OCI-M2 (cell line): ENCODE data around the gene ST6GALNAC1.
"Not testable (repeated sequence)": the region's sequence is repeated elsewhere in the genome, so short reads cannot be mapped to it uniquely, and the experiment has no call there.

Source experiments
- DNase-seq: peaks from one replicate; lab custom pipeline; 2025; ENCODE audit not compliant: unreplicated experiment; lab: John Stamatoyannopoulos, UW

Gene ST6GALNAC1

GRCh38 chr17:76642032-76642561 lies 1.5 kb downstream of the ST6GALNAC1 start:
- DNase-seq: no peak

DNA sequence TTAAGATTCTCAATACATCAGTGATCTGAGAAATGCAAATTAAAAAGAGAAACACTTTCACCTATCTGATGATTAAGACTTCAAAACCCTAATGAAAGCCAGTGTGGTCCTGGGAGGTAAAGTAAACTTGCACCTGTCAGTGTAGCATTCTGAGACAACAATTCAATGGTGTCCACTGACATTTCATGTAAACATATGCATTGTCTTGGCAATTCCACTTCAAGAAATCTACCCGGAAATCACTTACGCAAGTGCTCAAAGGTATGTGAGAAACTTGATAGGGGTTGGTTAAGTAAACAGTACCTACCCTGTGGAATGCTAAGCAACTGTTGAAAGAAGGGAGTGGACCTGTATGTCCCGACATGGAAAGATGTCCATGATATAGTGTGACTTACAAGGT lies 2.1 kb downstream of the ST6GALNAC1 start:
- no peak for DNase-seq

DNA sequence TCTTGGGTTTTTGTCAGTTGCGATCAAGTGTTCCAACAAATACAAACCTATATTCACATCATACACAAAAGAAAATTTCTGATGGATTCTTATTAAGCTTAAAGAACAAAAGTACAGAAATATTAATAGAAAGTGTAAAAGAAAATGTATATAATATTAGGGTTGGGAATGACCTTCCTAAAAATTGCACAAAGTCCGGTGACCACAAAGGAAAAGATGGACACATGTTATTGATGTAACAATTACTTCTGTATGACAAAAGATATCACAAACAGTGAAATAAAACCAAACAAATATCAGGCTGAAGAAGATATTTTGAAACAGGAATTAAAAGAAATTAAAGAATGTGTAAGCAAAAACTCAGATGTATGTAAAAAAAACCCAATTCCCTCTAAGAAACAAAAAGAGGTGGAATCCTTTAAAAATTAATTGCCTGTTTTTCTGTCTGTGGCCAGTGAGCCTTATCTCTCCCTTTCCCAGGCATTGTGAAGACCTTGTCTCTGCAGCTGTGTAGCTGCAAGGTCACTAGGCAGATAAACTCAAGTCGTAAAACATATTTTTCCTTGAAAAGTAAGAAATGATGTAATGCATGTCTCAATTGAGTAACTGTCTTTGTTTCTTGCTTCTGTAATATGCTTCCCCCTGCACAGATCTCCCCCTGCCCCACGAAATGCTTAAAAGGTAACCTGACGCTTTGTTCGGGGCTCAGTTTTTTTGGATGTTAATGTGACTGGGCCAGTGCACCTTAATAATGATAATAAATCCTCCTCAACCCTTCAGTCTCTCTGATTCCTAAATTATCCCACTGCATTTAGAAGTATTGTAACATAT lies 2.8 kb downstream of the ST6GALNAC1 start:
- DNase-seq: peak; percentile 32

- DNase-seq: no peak
These were observed 5.3 kb downstream of the ST6GALNAC1 start for GRCh38 chr17:76638263-76638662.

DNA sequence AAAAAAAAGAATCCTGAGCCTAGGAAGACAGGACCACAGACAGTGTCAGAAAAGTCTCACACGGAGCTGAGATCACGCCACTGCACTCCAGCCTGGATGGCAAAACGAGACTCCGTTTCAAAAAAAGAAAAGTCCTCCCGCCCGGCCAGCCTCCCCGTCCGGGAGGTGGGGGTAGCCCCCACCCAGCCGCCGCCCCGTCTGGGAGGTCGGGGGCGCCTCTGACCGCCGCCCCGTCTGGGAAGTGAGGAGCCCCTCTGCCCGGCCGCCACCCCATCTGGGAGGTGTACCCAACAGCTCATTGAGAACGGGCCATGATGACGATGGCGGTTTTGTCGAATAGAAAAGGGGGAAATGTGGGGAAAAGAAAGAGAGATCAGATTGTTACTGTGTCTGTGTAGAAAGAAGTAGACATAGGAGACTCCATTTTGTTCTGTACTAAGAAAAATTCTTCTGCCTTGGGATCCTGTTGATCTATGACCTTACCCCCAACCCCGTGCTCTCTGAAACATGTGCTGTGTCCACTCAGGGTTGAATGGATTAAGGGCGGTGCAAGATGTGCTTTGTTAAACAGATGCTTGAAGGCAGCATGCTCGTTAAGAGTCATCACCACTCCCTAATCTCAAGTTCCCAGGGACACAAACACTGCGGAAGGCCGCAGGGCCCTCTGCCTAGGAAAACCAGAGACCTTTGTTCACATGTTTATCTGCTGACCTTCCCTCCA lies 6.9 kb downstream of the ST6GALNAC1 start:
- DNase-seq: not testable (repeated sequence)

DNA sequence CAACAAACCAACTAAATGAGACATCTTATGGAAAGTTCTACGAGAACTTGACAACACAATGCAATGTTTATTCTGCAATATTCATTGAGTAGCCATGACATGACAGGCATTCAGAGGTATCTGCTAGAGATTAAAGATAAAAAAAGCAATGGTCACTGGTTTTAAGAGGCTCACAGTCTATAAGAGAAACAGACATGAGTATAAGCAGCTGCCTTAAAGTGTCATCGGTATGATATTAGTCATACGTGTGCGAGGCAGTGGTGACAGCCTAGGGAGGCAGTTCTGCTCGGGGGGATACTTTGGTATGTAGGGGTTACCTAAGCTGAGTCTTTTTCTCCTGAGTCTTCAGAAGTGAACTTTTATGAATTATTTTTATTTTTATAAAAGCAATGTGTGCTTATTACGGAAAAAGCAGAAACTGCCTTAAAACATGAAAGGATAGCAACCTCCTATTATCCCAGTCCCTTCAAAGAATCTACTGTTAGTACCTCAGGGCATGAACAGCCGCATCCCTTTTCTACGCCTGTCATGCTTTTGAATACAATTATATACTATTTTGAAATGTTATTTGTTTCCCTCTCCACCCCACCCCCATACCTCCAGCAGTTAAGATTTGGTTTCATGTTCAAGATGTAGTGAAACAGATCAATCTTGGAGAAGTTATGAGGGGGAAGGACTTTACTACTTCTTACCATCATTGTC lies 7.7 kb downstream of the ST6GALNAC1 start:
- no peak for DNase-seq

- DNase-seq: no peak
These were observed 8.5 kb downstream of the ST6GALNAC1 start for GRCh38 chr17:76635039-76635438.

- no peak for DNase-seq
These were observed 9.8 kb downstream of the ST6GALNAC1 start for GRCh38 chr17:76633628-76634328.

DNA sequence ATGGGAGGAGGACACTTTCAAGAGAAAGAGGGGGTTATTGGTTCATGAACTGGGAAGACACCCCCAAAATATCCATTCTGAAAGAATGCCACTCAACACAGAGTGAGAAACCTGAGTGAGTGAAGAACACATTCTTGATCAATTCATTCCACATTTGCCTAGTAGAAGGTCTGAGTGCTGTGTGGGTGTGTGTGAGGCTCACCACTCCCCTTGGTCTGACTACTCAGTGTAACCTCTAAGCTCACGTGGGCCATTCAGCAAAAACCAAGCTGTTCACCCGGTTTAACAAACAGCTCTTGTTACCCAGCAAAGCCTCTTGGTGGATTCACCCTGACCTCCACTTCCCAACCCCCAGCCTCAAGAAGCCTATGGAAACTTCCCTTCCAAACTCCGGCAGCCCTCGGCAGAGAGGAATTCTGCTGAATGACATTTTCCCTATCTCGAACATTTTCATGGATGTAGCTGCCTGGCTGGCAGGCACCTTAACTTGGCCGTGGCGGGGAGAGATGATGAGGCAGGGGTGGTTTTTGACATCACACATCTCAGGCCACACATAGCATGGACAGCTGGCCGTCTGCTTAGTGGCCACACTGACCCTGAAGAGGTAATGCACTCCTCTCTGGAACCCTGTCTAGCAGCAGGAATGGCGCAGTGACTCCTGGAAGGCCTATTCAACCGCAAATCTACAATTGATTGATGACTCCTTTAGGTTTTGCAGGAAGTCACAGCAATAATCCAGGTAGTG lies 11.6 kb downstream of the ST6GALNAC1 start:
- no peak for DNase-seq

DNA sequence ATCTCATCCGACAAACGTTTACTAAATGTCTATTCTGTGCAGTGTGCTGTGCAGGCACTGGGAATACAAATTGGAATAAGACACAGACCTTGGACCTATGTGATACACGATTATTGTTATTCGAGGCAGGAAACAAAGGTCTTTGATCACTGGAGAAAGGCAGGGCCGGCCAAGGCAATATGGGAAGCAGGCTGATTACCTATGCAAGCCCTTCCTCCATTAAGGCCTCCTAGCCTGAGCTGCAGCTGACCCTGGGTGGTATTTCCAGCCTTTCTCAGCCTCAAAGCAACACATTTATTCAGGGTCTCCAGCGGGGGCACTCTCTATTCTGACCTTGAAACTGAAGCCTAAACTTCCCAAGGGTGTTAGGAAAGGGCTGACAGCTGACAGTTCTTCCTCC lies 13.4 kb downstream of the ST6GALNAC1 start:
- DNase-seq: no peak

DNA sequence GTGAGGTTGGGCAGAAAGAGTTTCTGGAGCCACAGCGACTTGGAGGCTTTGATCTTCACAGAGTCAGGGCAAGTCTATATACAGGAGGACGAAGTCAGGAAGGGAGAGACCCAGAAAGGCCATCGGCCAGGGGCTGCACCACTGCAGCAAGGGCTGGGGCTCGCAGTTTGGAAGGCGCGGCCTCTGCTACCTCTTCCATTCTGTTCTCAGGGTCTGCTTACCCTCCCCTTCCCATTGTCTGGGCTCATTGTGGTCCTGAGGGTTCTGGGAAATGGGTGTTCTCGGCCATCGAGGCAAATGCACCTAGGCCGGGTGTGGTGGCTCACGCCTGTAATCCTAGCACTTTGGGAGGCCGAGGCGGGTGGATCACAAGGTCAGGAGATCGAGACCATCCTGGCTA lies 16.0 kb downstream of the ST6GALNAC1 start:
- DNase-seq: no peak

DNA sequence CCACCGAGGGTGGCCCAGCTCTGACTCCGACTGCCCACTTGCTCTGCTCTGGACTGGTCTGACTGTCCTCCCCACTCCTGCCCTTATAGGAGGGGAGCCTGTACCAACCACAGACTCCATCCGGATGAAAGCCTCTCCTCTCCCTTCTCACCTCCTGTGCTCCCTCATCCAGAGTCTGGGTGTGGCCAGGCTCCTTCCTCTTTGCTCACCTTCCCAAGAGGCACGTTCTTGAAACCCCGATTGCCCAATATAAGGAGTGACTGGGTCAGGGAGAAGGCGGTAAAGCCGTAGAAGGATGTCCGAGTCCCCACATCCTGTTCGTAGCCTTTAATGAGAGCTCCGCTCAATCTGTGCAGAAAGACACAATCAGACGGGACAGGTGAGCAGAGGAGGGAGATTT lies 17.1 kb downstream of the ST6GALNAC1 start:
- DNase-seq: no peak

- DNase-seq: no peak
These were observed 18.1 kb downstream of the ST6GALNAC1 start for GRCh38 chr17:76625496-76625895.

DNA sequence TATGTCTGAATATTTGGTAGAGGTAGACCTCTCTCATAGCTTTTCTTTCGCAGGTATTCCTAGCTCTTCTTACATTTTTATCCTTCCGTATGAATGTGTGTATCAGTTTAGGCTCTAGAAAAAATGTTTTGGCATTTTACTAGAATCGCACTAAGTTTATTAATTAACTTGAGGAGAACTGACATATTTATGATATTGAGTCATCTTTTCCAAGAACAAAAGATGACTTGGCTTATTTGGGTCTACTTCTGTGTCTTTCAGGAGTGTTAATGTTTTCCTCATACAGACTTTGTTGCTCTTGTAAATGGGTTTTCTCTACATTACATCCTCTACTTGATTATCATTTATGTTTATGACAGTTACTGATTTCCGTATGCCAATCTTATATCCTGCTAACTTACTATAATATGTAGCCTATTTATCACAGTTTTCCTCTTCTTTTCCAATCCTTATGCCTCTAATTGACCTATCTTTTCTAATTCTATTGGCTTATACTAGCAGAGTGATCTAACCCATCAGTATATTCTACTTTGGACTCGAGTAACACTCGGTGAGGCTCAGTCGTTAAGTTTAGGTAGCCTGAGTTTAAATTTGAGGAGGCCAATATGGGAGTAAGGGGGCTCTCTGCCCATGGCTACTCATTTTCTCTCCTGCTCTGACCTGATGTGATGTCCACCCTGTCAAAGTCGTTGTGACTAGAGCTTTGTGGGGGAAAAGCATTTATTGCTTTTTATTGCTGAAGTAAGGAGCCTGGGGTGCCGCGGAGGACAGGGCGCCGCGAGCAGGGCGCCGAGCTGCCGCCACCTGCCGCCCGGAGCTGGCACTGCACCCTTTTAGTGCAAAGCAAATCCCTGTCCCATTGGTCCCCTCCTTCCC lies 20.0 kb downstream of the ST6GALNAC1 start:
- DNase-seq: no peak

GRCh38 chr17:76617838-76618237 lies 25.7 kb downstream of the ST6GALNAC1 start:
- no peak for DNase-seq

DNA sequence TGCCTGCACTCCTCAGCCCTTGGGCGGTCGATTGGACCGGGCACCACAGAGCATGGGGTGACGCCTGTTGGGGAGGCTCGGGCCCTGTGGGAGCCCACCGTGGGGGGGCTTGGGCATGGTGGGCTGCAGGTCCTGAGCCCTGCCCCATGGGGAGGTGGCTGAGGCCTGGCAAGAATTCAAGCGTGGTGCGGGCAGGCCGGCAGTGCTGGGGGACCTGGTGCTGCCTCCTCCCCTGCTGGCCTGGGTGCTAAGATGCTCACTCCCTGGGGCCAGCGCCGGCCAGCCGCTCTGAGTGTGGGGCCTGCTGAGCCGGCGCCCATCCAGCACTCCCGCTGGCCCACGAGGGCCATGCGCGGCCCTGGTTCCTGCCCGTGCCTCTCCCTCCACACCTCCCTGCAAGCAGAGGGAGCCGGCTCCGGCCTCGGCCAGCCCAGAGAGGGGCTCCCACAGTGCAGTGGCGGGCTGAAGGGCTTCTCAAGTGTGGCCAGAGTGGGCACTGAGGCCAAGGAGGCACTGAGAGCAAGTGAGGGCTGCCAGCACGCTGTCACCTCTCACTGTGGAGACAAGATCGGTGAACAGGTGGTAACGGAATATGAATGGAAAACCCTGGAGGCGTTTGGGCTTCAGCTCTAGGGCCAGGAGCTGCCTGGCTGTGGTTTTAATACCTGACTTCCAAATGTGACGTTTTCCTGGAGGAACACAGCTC lies 28.5 kb downstream of the ST6GALNAC1 start:
- no peak for DNase-seq

DNA sequence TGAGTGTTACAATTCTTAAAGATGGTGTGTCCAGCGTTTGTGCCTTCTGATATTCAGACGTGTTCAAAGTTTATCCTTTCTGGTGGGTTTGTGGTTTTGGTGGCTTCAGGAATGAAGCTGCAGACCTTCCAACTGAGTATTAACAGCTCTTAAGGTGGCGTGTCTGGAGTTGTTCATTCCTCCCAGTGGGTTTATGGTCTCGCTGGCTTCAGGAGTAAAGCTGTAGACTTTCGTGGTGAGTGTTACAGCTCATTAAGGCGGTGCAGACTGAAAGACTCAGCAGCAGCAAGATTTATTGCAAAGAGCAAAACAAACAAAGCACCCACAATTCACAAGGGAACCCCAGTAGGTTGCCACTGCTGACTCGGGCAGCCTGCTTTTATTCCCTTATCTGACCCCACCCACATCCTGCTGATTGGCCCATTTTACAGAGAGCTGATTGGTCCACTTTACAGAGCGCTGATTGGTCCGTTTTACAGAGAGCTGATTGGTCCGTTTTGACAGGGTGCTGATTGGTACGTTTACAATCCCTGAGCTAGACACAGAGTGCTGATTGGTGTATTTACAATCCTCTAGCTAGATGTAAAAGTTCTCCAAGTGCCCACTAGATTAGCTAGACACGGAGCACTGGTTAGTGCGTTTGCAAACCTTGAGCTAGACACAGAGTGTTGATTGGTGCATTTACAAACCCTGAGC lies 29.3 kb downstream of the ST6GALNAC1 start:
- not testable (repeated sequence) for DNase-seq
